Nephron (organoid): ENCODE measurements around the gene OSBPL10.

ENCODE experiments used
- H3K27ac Mint-ChIP-seq, 3 experiments: 2 replicates each; pipeline ENCODE4 v1.8.0; 2020; ENCODE audit warnings: mixed read lengths in 3 of 3, mild to moderate bottlenecking in 2 of 3, moderate library complexity in 1 of 3
- H3K27me3 Mint-ChIP-seq: 2 replicates; pipeline ENCODE4 v1.8.0; 2021; ENCODE audit warnings: low read depth, mild to moderate bottlenecking, moderate library complexity, mixed read lengths
- H3K36me3 Mint-ChIP-seq: 2 replicates; pipeline ENCODE4 v1.8.0; 2020; ENCODE audit warnings: low read depth, mixed read lengths
- H3K4me1 Mint-ChIP-seq: 2 replicates; pipeline ENCODE4 v1.8.0; 2020; ENCODE audit warnings: mixed read lengths
- H3K4me3 Mint-ChIP-seq, 3 experiments: 2 replicates each; pipeline ENCODE4 v1.8.0; 2020; ENCODE audit warnings: mild to moderate bottlenecking in 3 of 3, mixed read lengths in 3 of 3, moderate library complexity in 2 of 3
- H3K9me3 Mint-ChIP-seq: 2 replicates; pipeline ENCODE4 v1.8.0; 2020; ENCODE audit warnings: mixed read lengths
- CTCF ChIP-seq, 3 experiments: fragments of 200-600 bp; sonication (generic); IDR thresholded peaks; one replicate each; pipeline ENCODE4 v1.5.0; 2021; ENCODE audit warnings: antibody characterized with exemption in 3 of 3; ENCODE audit not compliant: unreplicated experiment in 3 of 3

The OSBPL10 gene

GRCh38 chr3:31768479-31769125 is 212.5 kb downstream of the OSBPL10 start:
- no peaks in the 10 kb centered on the region for H3K36me3 Mint-ChIP-seq
- H3K4me1 Mint-ChIP-seq = peaks cover 39% of the 10 kb centered on the region
- peak; percentile 56 to 63 (median 63) for TF ChIP-seq CTCF (IDR thresholded peaks at IDR 0.05; ENCODE audit: unreplicated experiment in 3 of 3)
- H3K27me3 Mint-ChIP-seq = no peaks in the 10 kb centered on the region
- peaks cover 3% of the 10 kb centered on the region for H3K9me3 Mint-ChIP-seq
- H3K4me3 Mint-ChIP-seq = no peak overlapping the region
- peak overlapping the region in 1 of 3 experiments; percentile 27 for H3K27ac Mint-ChIP-seq

DNA sequence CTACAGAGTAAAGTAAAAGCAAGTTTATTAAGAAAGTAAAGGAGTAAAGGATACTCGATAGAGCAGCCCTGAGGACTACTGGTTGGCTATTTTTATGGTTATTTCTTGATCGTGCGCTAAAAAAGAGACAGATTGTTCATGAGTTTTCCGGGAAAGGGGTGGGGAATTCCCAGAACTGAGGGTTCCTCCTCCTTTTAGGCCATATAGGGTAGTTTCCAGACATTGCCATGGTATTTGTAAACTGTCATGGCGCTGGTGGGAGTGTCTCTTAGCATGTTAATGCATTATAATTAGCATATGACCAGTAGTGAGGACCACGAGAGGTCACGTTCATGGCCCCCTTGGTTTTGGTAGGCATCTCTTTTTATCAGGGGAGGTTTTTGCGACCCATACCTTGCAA is 213.1 kb downstream of the OSBPL10 start:
- H3K4me3 Mint-ChIP-seq = no peak overlapping the region
- H3K27ac Mint-ChIP-seq = no peak overlapping the region
- peaks cover 40% of the 10 kb centered on the region for H3K4me1 Mint-ChIP-seq
- no peaks in the 10 kb centered on the region for H3K9me3 Mint-ChIP-seq
- no peak for TF ChIP-seq CTCF (IDR thresholded peaks at IDR 0.05; ENCODE audit: unreplicated experiment in 3 of 3)
- H3K36me3 Mint-ChIP-seq = no peaks in the 10 kb centered on the region
- no peaks in the 10 kb centered on the region for H3K27me3 Mint-ChIP-seq

DNA sequence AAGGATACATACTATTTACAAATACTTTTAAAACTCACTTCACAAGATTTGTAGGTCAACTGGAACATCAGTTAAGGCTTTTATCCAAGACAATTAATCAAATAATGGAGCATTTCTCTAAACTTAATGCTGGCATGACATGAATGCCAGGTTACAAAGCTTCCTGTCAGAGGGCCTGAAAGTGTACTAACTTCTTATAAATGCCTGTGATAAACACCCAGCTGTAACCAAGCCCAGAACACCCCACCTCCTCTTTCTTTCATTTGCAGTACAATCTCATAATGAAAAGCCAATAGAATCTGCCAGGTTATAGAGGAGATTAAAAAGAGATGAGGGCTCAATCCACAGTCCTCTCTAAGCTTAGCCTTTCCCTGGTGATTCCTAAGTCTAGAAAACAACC is 214.4 kb downstream of the OSBPL10 start:
- TF ChIP-seq CTCF (IDR thresholded peaks at IDR 0.05; ENCODE audit: unreplicated experiment in 3 of 3) = no peak
- Mint-ChIP-seq H3K27me3 (no peaks in the 10 kb centered on the region), H3K27ac (no peak overlapping the region), H3K9me3 (no peaks in the 10 kb centered on the region), H3K36me3 (no peaks in the 10 kb centered on the region), H3K4me3 (no peak overlapping the region), H3K4me1 (peaks cover 35% of the 10 kb centered on the region)

DNA sequence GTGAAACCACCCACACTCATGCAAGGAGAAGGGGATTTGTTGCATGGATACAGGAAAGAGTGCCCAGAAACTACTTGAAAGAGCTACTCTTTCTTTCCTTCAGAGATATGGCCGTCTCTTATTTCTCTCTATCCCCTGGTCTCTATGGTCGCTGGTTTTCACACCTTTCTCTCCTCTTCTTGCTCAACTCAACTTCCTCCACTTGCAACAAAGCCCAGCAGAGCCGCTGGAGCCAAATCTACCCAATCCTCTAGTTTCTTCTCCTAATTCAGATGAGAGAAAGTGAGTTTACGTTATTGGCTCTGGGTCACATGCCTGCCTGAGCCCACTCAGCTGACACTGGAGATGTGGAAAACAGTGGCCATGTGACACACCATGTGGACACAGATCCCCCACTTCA is 215.2 kb downstream of the OSBPL10 start:
- H3K9me3 Mint-ChIP-seq = no peaks in the 10 kb centered on the region
- H3K4me1 Mint-ChIP-seq = peaks cover 29% of the 10 kb centered on the region
- H3K27ac Mint-ChIP-seq = no peak overlapping the region
- no peaks in the 10 kb centered on the region for H3K36me3 Mint-ChIP-seq
- H3K4me3 Mint-ChIP-seq = no peak overlapping the region
- H3K27me3 Mint-ChIP-seq = no peaks in the 10 kb centered on the region
- TF ChIP-seq CTCF (IDR thresholded peaks at IDR 0.05; ENCODE audit: unreplicated experiment in 3 of 3) = no peak

DNA sequence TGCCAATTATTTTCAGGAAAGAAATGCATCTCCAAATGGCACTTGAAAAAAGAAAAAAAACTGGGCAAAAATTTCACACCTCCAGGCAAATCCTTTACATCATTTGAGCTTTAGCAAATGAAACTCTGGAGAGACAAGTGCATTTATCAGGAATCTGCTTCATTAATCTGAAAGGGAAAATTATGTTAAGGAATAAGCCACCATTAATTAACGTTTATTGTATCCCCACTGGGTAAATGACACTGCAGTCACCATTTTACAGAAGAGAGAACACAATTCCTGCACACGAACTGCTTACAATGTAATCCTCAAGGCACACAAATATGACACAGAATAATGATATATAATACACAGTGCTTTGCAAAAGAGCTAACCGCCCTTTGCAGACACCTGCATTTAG is 217.3 kb downstream of the OSBPL10 start:
- no peaks in the 10 kb centered on the region for H3K9me3 Mint-ChIP-seq
- H3K27me3 Mint-ChIP-seq = no peaks in the 10 kb centered on the region
- H3K4me1 Mint-ChIP-seq = peaks cover 28% of the 10 kb centered on the region
- no peak for TF ChIP-seq CTCF (IDR thresholded peaks at IDR 0.05; ENCODE audit: unreplicated experiment in 3 of 3)
- no peak overlapping the region for H3K4me3 Mint-ChIP-seq
- peak overlapping the region; percentile 14 to 76 (median 66) for H3K27ac Mint-ChIP-seq
- peaks cover 2% of the 10 kb centered on the region for H3K36me3 Mint-ChIP-seq

- H3K4me3 Mint-ChIP-seq = no peak overlapping the region
- peaks cover 7% of the 10 kb centered on the region for H3K36me3 Mint-ChIP-seq
- peaks cover 26% of the 10 kb centered on the region for H3K4me1 Mint-ChIP-seq
- peaks cover 2% of the 10 kb centered on the region for H3K9me3 Mint-ChIP-seq
- H3K27me3 Mint-ChIP-seq = no peaks in the 10 kb centered on the region
- TF ChIP-seq CTCF (IDR thresholded peaks at IDR 0.05; ENCODE audit: unreplicated experiment in 3 of 3) = no peak
- peak overlapping the region; percentile 52 to 76 (median 66) for H3K27ac Mint-ChIP-seq
These were observed 218.1 kb downstream of the OSBPL10 start for GRCh38 chr3:31762888-31763351.
